H1 (cell line): ENCODE measurements around the gene ACTL6A. TPM values are rescaled to one million over a fixed set of nuclear protein-coding genes. Genes with fewer than 3 reads are reported as not detected.

Experiments
- CTCF ChIA-PET: fragments of 300-600 bp; sonication (Branson Sonifier 250); formaldehyde crosslinking; loops from one replicate; lab custom pipeline; 2021; ENCODE audit not compliant: partially characterized antibody; lab: Charles Lee
- POLR2A ChIA-PET: fragments of 300-600 bp; sonication (Branson Sonifier 250); formaldehyde crosslinking; loops from one replicate; lab custom pipeline; 2021; ENCODE audit warnings: inconsistent platforms; ENCODE audit not compliant: partially characterized antibody; lab: Charles Lee
- DNase-seq, 2 experiments: peaks; one replicate each; pipeline versions ENCODE4 v3.0.0 to v3.0.0-alpha.2; 2010 to 2022; ENCODE audit warnings: low spot score in 2 of 2, low read depth in 1 of 2, mixed read lengths in 1 of 2
- FAIRE-seq: peaks from 2 replicates; lab custom pipeline; 2011; peaks lifted over from hg19 to GRCh38; lab: Jason Lieb, UNC
- H2AFZ ChIP-seq: 2 replicates; pipeline ENCODE4 v1.8.1; 2012; ENCODE audit warnings: low read length, inconsistent platforms
- H2AK5ac ChIP-seq: 2 replicates; pipeline ENCODE4 v1.6.1; 2013; ENCODE audit warnings: low read depth, low read length
- H2BK120ac ChIP-seq: replicated peaks from 2 replicates; pipeline ENCODE3; 2013; ENCODE audit warnings: low read depth, low read length, inconsistent platforms
- H2BK12ac ChIP-seq: 2 replicates; pipeline ENCODE4 v1.6.1; 2013; ENCODE audit warnings: low read depth, low read length
- H2BK15ac ChIP-seq: 2 replicates; pipeline ENCODE4 v1.6.1; 2013; ENCODE audit warnings: low read length
- H2BK20ac ChIP-seq: 2 replicates; pipeline ENCODE4 v1.6.1; 2013; ENCODE audit warnings: low read length
- H2BK5ac ChIP-seq: 2 replicates; pipeline ENCODE4 v1.6.1; 2013; ENCODE audit warnings: low read depth, low read length
- H3K14ac ChIP-seq: 2 replicates; pipeline ENCODE4 v1.6.1; 2013; ENCODE audit warnings: inconsistent platforms; ENCODE audit not compliant: insufficient read length
- H3K18ac ChIP-seq: 2 replicates; pipeline ENCODE4 v1.6.1; 2013; ENCODE audit warnings: low read length; ENCODE audit errors: extremely low read depth
- H3K23ac ChIP-seq: 2 replicates; pipeline ENCODE4 v1.6.1; 2013; ENCODE audit warnings: inconsistent platforms; ENCODE audit not compliant: insufficient read length
- H3K23me2 ChIP-seq: 2 replicates; pipeline ENCODE4 v1.6.1; 2013; ENCODE audit warnings: low read depth, low read length
- H3K27ac ChIP-seq: 2 replicates; pipeline ENCODE4 v1.6.1; 2011; ENCODE audit warnings: low read depth, low read length, inconsistent platforms
- H3K27me3 ChIP-seq, 4 experiments: replicated peaks in 1 of 4; 1 replicate in 1 of 4; 2 replicates in 3 of 4; pipeline versions ENCODE4 v1.6.1 to v1.8.1; 2011 to 2013; ENCODE audit warnings: low read length in 3 of 4, mild to moderate bottlenecking in 3 of 4, inconsistent platforms in 2 of 4, mixed read lengths in 2 of 4, moderate library complexity in 1 of 4; ENCODE audit not compliant: control insufficient read depth in 3 of 4, insufficient read depth in 3 of 4; ENCODE audit errors: extremely low read depth in 1 of 4
- H3K36me3 ChIP-seq, 4 experiments: 2 replicates each; pipeline versions ENCODE4 v1.6.1 to v1.8.1; 2011 to 2013; ENCODE audit warnings: mild to moderate bottlenecking in 4 of 4, low read length in 3 of 4, moderate library complexity in 2 of 4, control low read depth in 1 of 4, inconsistent platforms in 1 of 4; ENCODE audit not compliant: insufficient read depth in 4 of 4, control insufficient read depth in 2 of 4
- H3K4ac ChIP-seq: replicated peaks from 2 replicates; pipeline ENCODE3; 2013; ENCODE audit warnings: low read length, low read depth, mixed read lengths, inconsistent platforms; ENCODE audit not compliant: insufficient read length
- H3K4me1 ChIP-seq, 4 experiments: replicated peaks in 1 of 4; 1 replicate in 1 of 4; 2 replicates in 3 of 4; pipeline versions ENCODE4 v1.6.1 to v1.8.1; 2011 to 2013; ENCODE audit warnings: low read length in 3 of 4, inconsistent platforms in 2 of 4, mixed read lengths in 1 of 4; ENCODE audit not compliant: insufficient read depth in 4 of 4, control insufficient read depth in 3 of 4
- H3K4me2 ChIP-seq, 2 experiments: 2 replicates each; pipeline versions ENCODE4 v1.6.1 to v1.8.1; 2011 to 2013; ENCODE audit warnings: low read depth in 2 of 2, low read length in 2 of 2, control low read depth in 1 of 2, inconsistent platforms in 1 of 2, mild to moderate bottlenecking in 1 of 2; ENCODE audit not compliant: insufficient read depth in 1 of 2
- H3K4me3 ChIP-seq, 4 experiments: fragments of 200-600, 300-600 bp in 1 of 4; sonication (generic), shearing (Covaris generic), sonication (Bioruptor Twin) in 1 of 4; 2 replicates each; pipeline versions ENCODE4 v1.5.1 to v1.8.1; 2011 to 2016; ENCODE audit warnings: low read length in 4 of 4, low read depth in 3 of 4, control low read depth in 2 of 4, inconsistent platforms in 2 of 4, mild to moderate bottlenecking in 2 of 4, mixed read lengths in 1 of 4, moderate library complexity in 1 of 4; ENCODE audit not compliant: insufficient read depth in 2 of 4; ENCODE audit errors: extremely low read depth in 1 of 4
- H3K56ac ChIP-seq: replicated peaks from 2 replicates; pipeline ENCODE3; 2013; ENCODE audit warnings: low read depth, mild to moderate bottlenecking, mixed read lengths, low read length, inconsistent platforms; ENCODE audit not compliant: insufficient read length
- H3K79me1 ChIP-seq: 2 replicates; pipeline ENCODE4 v1.6.1; 2013; ENCODE audit warnings: low read depth, low read length, control low read depth
- H3K79me2 ChIP-seq, 2 experiments: 2 replicates each; pipeline versions ENCODE4 v1.6.1 to v1.8.1; 2012 to 2013; ENCODE audit warnings: low read length in 2 of 2, mild to moderate bottlenecking in 2 of 2, inconsistent platforms in 1 of 2; ENCODE audit not compliant: insufficient read depth in 2 of 2, control insufficient read depth in 1 of 2
- H3K9ac ChIP-seq, 4 experiments: replicated peaks in 1 of 4; 1 replicate in 1 of 4; 2 replicates in 3 of 4; pipeline versions ENCODE4 v1.6.1 to v1.8.1; 2011 to 2013; ENCODE audit warnings: low read depth in 3 of 4, low read length in 3 of 4, control low read depth in 2 of 4, mild to moderate bottlenecking in 2 of 4, moderate library complexity in 2 of 4, inconsistent platforms in 1 of 4; ENCODE audit errors: extremely low read depth in 1 of 4
- H3K9me3 ChIP-seq, 2 experiments: 2 replicates each; pipeline versions ENCODE4 v1.6.1 to v1.8.1; 2012 to 2013; ENCODE audit warnings: mild to moderate bottlenecking in 2 of 2, moderate library complexity in 2 of 2, control low read depth in 1 of 2, inconsistent platforms in 1 of 2, low read depth in 1 of 2, low read length in 1 of 2, mixed read lengths in 1 of 2; ENCODE audit not compliant: insufficient read depth in 2 of 2
- H4K20me1 ChIP-seq, 2 experiments: replicated peaks in 1 of 2; 2 replicates each; pipeline versions ENCODE3 to v1.8.1; 2011 to 2013; ENCODE audit warnings: inconsistent platforms in 2 of 2, low read length in 2 of 2, mild to moderate bottlenecking in 1 of 2; ENCODE audit not compliant: insufficient read depth in 2 of 2, control insufficient read depth in 1 of 2
- H4K5ac ChIP-seq: 2 replicates; pipeline ENCODE4 v1.6.1; 2013; ENCODE audit warnings: low read length, low read depth, mixed read lengths, inconsistent platforms; ENCODE audit not compliant: insufficient read length
- H4K8ac ChIP-seq: 2 replicates; pipeline ENCODE4 v1.8.0; 2013; ENCODE audit warnings: mild to moderate bottlenecking, moderate library complexity, low read length, inconsistent platforms; ENCODE audit not compliant: insufficient read depth; ENCODE audit errors: extremely low read depth
- H4K91ac ChIP-seq: replicated peaks from 2 replicates; pipeline ENCODE3; 2013; ENCODE audit warnings: low read length, mixed read lengths, inconsistent platforms; ENCODE audit not compliant: insufficient read length
- CREB1 ChIP-seq: IDR thresholded peaks from 2 replicates; pipeline ENCODE4 v1.6.1; 2012; ENCODE audit warnings: inconsistent platforms
- EGR1 ChIP-seq: IDR thresholded peaks from 2 replicates; pipeline ENCODE4 v1.6.1; 2011; ENCODE audit warnings: low read depth, low read length, borderline replicate concordance
- KDM4A ChIP-seq: IDR thresholded peaks from one replicate; pipeline ENCODE4 v1.7.1; 2012; ENCODE audit warnings: low read depth, mild to moderate bottlenecking, moderate library complexity, low read length, inconsistent platforms; ENCODE audit not compliant: severe bottlenecking
- NRF1 ChIP-seq: IDR thresholded peaks from 2 replicates; pipeline ENCODE4 v1.6.1; 2011; ENCODE audit warnings: mild to moderate bottlenecking, low read depth, low read length, improper control_type of control experiment
- POLR2AphosphoS5 ChIP-seq: IDR thresholded peaks from 2 replicates; pipeline ENCODE4 v1.6.1; 2011; ENCODE audit warnings: low read depth, low read length
- POU5F1 ChIP-seq: IDR thresholded peaks from 2 replicates; pipeline ENCODE4 v1.6.1; 2011; ENCODE audit warnings: low read depth, mild to moderate bottlenecking, low read length, moderate library complexity
- RNF2 ChIP-seq: fragments of 200-900, 300-1000 bp; sonication (generic); IDR thresholded peaks from 2 replicates; pipeline ENCODE4 v1.7.1; 2016; ENCODE audit warnings: borderline replicate concordance, low read depth, mild to moderate bottlenecking, antibody characterized with exemption, low read length; ENCODE audit not compliant: poor library complexity, severe bottlenecking; ENCODE audit errors: missing control alignments
- RXRA ChIP-seq: IDR thresholded peaks from 2 replicates; pipeline ENCODE4 v1.6.1; 2011; ENCODE audit warnings: low read depth, mild to moderate bottlenecking, low read length, moderate library complexity; ENCODE audit not compliant: insufficient read depth
- SIRT6 ChIP-seq: IDR thresholded peaks from one replicate; pipeline ENCODE4 v1.7.1; 2012; ENCODE audit warnings: low read length, inconsistent platforms
- SRF ChIP-seq: IDR thresholded peaks from 2 replicates; pipeline ENCODE4 v1.6.1; 2011; ENCODE audit warnings: mild to moderate bottlenecking, low read depth, low read length, moderate library complexity
- TAF1 ChIP-seq: IDR thresholded peaks from 2 replicates; pipeline ENCODE4 v1.6.1; 2011; ENCODE audit warnings: mild to moderate bottlenecking, low read depth, low read length
- TEAD4 ChIP-seq: IDR thresholded peaks from 2 replicates; pipeline ENCODE4 v1.6.1; 2012; ENCODE audit warnings: low read depth, low read length, inconsistent platforms, mixed read lengths
- WGBS, 2 experiments: shearing (Covaris generic) in 1 of 2; methylation state at CpG; one replicate each; pipeline versions ENCODE4 v1.1.6 to v1.1.7; 2013 to 2015; ENCODE audit warnings: low lambda C conversion rate in 2 of 2, mixed read lengths in 2 of 2, inconsistent platforms in 1 of 2, low coverage in 1 of 2, missing lambda C conversion rate in 1 of 2; ENCODE audit not compliant: insufficient replicate concordance in 2 of 2, insufficient coverage in 1 of 2, insufficient read length in 1 of 2; ENCODE audit errors: extremely low coverage in 1 of 2, missing lambda C conversion rate in 1 of 2; 5-methylcytosine and 5-hydroxymethylcytosine counted together
- polyA plus RNA-seq, 7 experiments: library from polyadenylated mRNA; depleted of rRNA in 3 of 7; stranded (reverse) in 5 of 7; unstranded in 2 of 7; fragments of >200 nt in 5 of 7; fragments of 200-250 nt in 2 of 7; gene quantifications; 1 replicate in 5 of 7; 2 replicates in 1 of 7; 4 replicates in 1 of 7; pipeline versions ENCODE4 v1.2.1 to v1.2.3, GENCODE V29; 2011 to 2013; ENCODE audit warnings: missing spikeins in 2 of 7, mixed read lengths in 2 of 7
- total RNA-seq: library from RNA; stranded (reverse); fragmentation: NEBNext Ultra II Directional; extraction: Animal tissue kit (Norgen Biotek cat#: 25700); gene quantifications from 2 replicates; pipeline ENCODE4 v1.2.1, GENCODE V29; 2021
- TF ChIP-seq, protein P1 (sequence below): IDR thresholded peaks from 2 replicates; pipeline ENCODE4 v1.6.1; 2012; ENCODE audit warnings: inconsistent platforms

Gene ACTL6A
- total and polyA plus RNA-seq, 2 of the 8 experiments (the other 6 are each of a cell fraction or from before 2014, with no cell fraction given): 76.9 to 99.5 TPM

GRCh38 chr3:179630753-179631451, 68.2 kb downstream of the ACTL6A start:
- Histone ChIP-seq H3K79me2 (no peaks in the 10 kb centered on the region), H2BK12ac (no peak overlapping the region), H4K8ac (no peak overlapping the region), H3K23ac (no peak overlapping the region), H3K4me2 (no peak overlapping the region), H2AFZ (no peak overlapping the region), H2BK120ac (no peak overlapping the region), H3K79me1 (no peaks in the 10 kb centered on the region), H3K9ac (no peak overlapping the region), H3K23me2 (no peaks in the 10 kb centered on the region), H3K56ac (no peak overlapping the region), H4K91ac (no peak overlapping the region), H4K20me1 (no peaks in the 10 kb centered on the region), H3K4ac (no peak overlapping the region), H2BK5ac (no peak overlapping the region), H3K18ac (no peak overlapping the region), H4K5ac (no peak overlapping the region), H3K9me3 (no peaks in the 10 kb centered on the region), H3K4me1 (peaks cover 0 to 3% (median 0%) of the 10 kb centered on the region in 4 experiments; a peak in 2 of 7 replicates), H3K27ac (no peak overlapping the region), H2AK5ac (no peak overlapping the region), H2BK15ac (no peak overlapping the region), H3K27me3 (no peaks in the 10 kb centered on the region), H3K4me3 (no peak overlapping the region), H3K36me3 (no peaks in the 10 kb centered on the region; a peak in 1 of 8 replicates), H2BK20ac (no peak overlapping the region), H3K14ac (no peak overlapping the region)
- ChIA-PET POLR2A (no interaction called here), CTCF (interaction anchor here (1.7 kb wide), 1 partner anchor 19 kb away, joined by 5 read pairs; no protein-coding TSS in a partner anchor)
- FAIRE-seq (no peak), DNase-seq (no peak)
- 92 to 100% methylated on average over 1 to 3 of the region's 3 CpGs for WGBS, 2 experiments
- TF ChIP-seq TAF1 (no peak), POU5F1 (no peak), TEAD4 (no peak), EGR1 (no peak), RXRA (no peak), CREB1 (no peak), SIRT6 (no peak), KDM4A (no peak), RNF2 (no peak), POLR2AphosphoS5 (no peak), SRF (no peak), NRF1 (no peak)
- TF ChIP-seq, protein P1, sequence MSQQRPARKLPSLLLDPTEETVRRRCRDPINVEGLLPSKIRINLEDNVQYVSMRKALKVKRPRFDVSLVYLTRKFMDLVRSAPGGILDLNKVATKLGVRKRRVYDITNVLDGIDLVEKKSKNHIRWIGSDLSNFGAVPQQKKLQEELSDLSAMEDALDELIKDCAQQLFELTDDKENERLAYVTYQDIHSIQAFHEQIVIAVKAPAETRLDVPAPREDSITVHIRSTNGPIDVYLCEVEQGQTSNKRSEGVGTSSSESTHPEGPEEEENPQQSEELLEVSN: no peak
